T-helper 2 cell treated with Interferon-gamma antibody and Interleukin-4, amounts not matched to agents 100 ng/mL and 5 ng/mL, for 36 hours (primary cell): Measurements from ENCODE around the gene SECTM1. TPM values are rescaled to one million over a fixed set of nuclear protein-coding genes. Genes with fewer than 3 reads are reported as not detected.

ENCODE experiments used
- intact Hi-C: fragments of 100-400 bp; cut with micrococcal nuclease; formaldehyde crosslinking; loops from one replicate; pipeline ENCODE4 v1.15.1; 2023
- total RNA-seq: library from RNA; stranded (reverse); gene quantifications from 2 replicates; pipeline ENCODE4 v1.2.3, GENCODE V29; 2022

The SECTM1 gene
- total RNA-seq, 1 donor from 2014 or later, result 3.4 TPM

DNA sequence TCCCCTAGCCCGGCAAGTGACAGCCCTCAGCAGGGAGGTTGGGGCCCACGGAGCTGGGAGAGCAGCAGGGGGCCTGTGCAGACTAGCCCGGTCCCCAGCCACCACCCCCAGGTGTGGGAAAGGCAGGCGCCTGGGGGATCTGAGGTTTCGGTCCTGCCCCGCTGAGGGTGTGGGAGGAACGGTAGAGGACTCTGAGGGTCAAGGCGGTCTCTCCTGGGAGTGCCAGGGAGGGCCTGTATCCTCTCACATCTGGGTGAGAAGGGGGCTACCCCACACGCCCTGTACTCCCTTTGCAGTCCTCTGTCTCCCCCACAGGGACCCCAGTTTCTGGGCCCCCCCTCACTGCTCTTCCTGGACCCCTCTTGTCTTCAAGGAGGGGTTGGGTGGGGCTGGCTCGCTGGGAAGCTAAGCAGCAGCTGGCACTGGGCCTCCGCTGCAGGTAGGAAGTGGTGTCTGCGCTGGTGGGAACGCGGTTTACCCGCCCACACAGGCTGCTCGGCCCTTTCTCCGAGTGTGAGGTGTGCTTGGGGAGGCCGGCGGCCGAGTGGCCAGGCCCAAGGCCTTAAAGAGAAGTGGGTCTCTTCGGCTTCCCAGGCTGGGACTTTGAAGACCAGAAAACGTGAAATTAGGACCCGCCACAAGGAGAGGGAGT is 31.5 kb downstream of the SECTM1 start:
- intact Hi-C loops, result no loop called here

DNA sequence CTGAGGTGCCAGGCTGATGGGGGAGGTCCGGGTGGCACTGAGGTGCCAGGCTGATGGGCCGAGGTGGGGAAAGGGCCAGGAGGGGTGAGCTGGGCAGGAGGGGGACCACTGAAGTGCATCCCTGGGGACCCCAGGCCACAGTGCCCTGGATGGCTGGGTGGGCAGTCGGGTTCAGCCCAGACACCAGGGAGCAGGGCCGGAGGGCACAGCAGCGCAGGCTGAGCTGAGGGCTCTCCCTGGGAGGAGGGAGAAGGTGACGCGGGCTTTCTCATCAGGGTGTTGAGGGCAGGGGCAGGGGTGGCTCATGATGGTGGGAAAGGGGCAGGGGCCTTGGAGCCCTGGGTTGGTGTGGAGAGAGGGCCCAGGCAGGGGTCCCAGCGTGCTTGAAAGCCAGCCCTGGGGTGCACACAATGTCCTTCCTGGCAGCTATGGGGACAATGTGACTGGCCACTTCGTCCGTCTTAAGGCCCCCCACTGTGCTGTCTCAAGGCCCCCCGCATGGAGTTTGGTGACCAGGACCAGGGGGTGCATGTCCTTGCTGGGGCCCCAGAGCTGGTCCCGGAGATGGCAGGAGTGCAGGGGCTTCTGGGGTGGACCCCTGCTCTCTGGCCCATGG is 32.2 kb downstream of the SECTM1 start:
- intact Hi-C loops, result no loop called here

DNA sequence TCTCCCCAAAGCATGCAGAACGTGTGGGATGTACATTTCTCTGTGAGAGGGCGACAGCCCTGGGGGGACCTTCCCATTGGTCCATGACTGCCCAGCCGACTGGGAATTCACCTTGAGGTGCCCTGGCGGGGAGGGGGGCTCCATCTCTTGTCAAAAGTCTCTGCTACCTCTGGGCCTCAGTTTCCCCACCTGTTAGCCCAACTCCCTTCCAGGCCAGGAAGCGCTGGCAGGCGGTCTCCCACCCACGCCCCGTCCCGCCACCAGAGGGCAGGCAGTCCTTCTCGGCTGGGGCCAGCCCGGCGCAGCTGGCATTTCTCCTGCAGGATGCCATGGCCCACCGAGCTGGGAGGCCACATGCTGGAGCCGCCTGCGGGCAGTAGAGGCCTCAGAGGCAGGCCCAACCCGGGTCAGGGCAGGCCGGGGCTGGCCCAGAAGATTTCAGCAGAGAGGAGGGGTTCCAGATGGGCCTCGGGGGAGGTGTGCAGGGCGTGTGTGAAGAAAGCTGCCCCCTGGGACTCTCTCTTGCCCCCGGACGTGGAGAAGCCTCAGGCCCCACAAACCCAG is 32.8 kb downstream of the SECTM1 start:
- intact Hi-C loops, result no loop called here

DNA sequence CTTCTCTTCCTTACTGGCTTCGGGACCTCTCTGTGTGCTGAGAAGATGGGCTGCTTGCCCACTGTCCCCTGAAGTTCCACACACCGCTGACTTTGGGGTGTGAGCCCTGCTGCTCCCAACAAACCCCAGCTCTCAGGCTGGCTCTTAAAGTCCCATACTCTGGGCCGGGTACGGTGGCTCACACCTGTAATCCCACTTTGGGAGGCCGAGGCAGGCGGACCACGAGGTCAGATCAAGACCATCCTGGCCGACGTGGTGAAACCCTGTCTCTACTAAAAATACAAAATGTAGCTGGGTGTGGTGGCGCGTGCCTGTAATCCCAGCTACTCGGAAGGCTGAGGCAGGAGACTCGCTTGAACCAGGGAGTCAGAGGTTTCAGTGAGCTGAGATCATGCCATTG is 33.3 kb downstream of the SECTM1 start:
- intact Hi-C loops, result no loop called here

DNA sequence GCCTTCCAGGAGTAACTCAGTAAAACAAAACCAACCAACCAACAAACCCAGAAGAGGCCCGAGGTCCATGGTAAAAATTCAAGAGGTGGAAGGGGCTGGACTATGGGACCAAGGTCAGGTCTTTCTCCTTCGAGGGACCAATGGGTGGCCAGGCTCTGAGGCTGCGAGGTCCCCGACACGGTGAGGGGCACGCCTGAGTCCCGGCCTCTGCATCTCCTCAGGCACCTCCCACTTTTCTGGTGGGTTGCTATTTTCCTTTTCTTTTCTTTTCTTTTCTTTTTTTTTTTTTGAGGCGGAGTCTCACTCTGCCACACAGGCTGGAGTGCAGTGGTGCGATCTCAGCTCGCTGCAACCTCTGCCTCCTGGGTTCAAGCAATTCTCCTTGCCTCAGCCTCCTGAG is 34.1 kb downstream of the SECTM1 start:
- intact Hi-C loops, result loop anchor here (5.0 to 10.0 kb wide), 3 partner anchors 115 to 265 kb away; partner anchors contain the start of genes CYBC1, DCXR, HEXD and OGFOD3

DNA sequence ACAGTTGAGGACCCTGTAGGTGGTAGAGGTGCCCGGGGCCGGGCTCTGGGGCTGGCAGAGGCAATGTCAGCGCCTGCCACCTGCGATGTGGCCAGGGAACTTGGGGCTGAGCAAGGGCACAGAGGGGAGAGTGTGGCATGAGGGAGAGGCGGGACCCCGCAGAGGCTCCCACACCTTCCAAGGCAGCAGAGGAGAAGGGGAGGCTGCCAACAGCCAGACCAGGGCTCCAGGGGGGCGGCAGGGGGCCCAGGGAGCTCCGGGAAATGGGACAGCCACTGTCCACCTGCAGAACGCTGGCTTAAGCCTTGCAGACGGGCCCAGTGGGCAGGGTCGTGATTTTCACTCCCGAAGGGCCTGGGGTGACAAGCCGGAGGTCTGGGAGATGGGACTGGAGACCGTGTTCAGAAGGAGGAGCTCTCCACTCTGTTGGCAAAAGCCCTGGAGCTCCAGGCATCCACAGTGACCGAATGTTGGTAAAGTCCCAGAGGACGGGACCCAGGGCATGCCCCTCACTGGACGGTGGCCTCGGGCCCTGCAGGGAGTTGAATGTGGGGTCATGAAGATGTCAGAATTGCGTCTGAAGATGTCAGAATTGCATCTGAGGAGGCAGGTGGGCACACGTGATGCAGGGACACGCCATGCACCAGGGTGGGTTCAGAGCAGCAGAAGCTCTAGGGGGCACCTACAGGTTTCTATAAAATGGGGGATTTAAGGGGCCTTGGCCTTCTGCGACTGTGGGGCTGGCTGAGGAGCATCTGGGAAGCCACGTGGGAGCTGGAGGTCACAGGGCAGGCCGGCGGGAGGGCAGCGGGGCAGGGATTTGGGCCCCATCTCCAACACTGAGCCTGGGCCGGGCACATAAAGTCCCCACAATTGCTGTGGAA is 34.8 kb downstream of the SECTM1 start:
- intact Hi-C loops, result loop anchor here (1.0 to 10.0 kb wide), 5 partner anchors 18 to 264 kb away; partner anchors contain the start of genes CYBC1, DCXR, HEXD and OGFOD3

DNA sequence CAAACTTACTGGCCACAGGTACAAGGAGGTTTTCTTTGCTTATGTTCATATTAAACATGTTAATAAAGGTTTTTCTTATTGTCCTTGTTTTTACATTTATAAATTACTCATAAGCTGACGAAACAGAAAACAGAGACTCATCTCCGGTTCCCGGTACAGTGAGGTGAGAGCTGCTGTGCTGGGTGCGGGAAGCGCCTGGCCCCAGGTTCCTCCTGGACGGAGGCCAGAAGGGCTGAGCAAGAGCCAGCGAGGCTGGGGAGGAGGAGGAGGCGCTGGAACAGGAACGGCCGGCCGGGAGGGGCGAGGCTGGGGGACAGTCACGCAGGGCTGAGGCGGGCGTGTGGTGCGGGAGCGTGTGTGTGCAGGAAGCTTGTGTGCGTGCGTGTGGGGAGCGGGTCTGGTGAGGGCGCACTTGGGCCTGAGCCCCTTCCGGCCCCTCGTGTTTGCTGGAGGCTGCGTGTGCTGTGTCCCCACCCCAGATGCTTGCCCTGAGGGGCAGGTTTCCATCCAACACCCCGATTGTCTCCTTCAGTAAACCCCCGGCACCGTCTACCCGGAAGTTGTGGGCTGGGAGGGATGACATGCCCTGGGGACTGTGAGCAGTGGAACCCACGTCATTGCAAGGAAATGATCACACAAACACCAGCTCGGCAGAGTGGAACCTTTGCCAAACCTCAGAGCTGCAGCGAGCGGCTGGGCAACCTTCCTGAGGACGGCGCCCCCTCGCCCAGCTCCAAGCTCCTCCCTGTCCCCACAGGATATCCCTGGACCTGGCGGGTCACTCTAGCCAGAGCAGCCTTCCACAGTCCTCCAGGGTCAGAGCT is 35.6 kb downstream of the SECTM1 start:
- intact Hi-C loops, result loop anchor here (1.0 to 10.0 kb wide), 6 partner anchors 18 to 263 kb away; partner anchors contain the start of genes CSNK1D, CYBC1, DCXR and HEXD

DNA sequence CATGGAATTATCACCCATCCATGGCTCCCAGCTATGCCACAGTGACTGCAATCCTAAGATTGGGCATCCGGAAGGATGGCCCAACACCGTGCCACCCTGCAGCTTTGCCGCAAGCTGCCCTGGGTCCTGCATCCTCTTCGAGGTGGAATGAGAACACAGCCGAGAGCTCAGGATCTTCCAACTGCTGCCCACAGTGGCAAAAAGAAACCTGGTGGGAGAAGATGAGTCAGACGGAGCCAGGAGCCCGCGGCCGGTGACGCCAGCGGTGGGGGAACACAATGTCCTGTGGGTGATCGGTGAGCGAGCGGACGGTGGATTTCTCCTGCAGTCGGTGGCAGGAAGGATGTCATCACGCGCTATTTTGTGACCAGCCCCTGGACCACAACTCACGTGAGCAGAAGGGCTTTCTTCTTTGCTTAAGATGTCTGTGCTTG is 36.3 kb downstream of the SECTM1 start:
- intact Hi-C loops, result loop anchor here (1.0 to 10.0 kb wide), 4 partner anchors 24 to 262 kb away; partner anchors contain the start of genes CSNK1D, CYBC1, DCXR and HEXD

DNA sequence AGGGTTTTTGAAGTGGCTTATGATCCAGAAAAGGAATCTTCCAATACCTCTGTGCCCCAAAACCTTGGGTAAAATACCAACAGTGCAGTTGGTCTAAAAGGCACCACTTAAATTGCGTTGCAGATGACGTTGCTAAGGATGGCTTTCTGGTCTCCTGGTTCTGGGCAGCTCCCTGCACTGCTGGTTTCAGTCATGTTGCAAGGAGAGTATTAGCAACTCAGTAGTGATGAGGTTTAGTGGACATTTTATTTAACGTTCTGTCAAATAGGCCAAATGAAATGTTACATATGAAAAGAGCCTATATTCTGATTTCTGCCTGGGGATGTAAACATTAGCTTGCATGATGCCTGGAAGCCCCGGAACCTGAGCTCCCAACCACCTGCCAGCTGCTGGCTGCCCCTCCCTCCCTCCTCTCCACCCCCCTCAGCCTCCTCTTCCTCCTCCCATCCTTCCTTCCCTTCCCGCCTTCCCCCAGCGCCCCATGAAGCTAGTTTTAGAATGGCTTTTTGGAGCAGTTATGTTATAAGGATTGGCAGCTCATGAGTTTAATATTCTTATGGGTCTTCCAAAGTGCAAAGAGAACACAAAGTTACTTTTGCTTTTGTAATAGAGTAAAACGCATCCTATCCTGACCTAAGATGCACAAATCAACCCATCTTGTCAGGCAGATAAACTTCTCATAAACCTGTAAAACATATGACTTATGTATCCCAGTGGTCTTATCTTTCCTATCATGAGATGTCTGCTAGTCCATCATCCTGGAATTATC is 36.9 kb downstream of the SECTM1 start:
- intact Hi-C loops, result loop anchor here (1.0 to 10.0 kb wide), 4 partner anchors 23 to 262 kb away; partner anchors contain the start of genes CSNK1D, CYBC1, DCXR and HEXD

DNA sequence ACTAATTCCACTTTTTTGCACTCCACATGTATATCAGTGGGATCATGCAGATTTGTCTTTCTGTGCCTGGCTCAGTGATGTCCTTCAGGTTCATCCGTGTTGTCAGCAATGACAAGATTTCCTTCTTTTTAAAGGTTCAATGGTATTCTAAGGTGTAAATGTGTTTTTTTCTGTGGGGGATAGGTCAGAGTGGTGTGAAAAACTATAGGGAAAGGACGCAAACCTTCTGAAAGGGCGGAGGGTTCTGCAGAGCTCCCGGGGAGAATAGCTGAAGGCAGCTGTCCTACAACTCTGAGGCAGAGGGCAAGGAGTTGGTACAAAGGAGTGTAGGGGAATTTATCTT is 38.1 kb downstream of the SECTM1 start:
- intact Hi-C loops, result loop anchor here (5.0 to 10.0 kb wide), 3 partner anchors 119 to 261 kb away; partner anchors contain the start of genes CYBC1, DCXR, HEXD and OGFOD3

DNA sequence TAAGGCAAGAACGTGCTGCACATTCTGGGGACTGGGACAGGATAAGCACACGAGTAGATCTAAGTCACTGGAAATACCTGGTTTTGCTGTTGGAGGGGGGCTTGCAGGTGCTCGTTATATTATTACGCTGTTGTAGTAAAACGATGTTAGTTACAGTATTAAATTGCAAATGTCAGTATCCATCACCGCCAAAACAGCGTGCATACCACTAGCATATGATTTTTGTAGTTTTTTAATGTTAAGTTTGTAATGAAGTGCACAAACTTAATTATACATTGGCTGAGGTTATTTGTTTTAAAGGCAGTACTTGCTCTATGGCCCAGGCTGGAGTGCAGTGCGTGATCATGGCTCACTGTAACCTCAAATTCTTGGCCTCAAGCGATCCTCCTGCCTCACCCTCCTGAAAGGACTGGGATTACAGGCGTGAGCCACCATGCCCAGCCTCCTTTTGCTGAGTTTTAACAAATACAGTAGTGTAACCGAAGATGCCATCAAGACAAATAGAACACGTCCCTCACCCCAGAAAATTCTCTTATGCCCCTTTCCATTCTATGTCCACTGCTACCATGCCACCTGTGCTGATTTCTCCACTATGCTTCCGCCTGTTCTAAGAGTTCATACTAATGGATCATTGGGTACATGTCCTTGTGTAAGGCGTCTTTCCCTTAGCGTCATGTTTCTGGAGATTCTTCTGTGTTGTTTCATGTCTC is 39.3 kb downstream of the SECTM1 start:
- intact Hi-C loops, result loop anchor here (10.0 kb wide), 2 partner anchors 121 to 259 kb away; partner anchors contain the start of genes DCXR, HEXD, OGFOD3 and RAC3

DNA sequence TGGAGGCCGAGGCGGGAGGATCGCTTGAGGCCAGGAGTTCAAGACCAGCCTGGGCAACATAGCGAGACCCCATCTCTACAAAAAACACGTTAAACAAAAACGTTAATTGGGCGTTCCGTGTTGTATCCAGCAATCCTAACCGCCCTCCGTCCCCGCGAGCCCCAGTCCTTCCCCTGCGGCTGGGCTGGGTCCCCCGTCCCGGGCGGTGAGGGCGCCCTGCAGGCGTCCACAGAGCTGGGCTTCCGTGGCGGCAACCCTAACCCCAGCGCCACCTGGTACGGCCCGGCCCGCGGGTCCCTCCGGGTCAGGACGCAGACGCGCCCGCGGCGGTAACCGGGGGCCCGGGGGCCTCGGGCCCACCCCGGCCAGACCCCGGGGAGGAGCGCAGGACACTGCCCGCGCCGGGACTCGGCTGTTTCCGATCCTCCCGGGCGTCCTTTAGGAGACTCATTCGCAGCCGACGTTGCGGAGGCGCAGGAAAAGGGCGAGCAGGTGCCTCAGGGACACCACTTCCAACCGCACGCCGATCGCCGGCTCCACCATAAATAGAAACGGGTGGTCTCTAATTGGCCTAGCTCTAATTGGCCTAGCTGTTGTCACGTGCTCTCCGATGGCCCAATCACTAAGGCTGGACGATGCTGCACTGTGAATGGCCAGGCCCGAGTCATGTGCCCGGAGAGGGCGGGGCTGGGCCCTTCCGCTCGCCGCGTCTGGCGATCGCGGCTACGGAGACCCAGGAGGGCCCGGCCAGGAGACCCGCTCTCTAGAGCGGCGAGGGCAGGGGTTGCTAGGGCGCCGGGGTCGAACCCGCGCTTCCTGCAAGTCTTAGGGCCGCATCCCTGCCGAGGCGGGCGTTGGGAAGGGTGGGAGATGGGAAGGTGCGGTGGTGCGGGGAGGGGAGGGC is 41.1 kb downstream of the SECTM1 start:
- intact Hi-C loops, result loop anchor here (1.0 to 10.0 kb wide), 3 partner anchors 19 to 258 kb away; partner anchors contain the start of genes CSNK1D, DCXR, HEXD and OGFOD3

DNA sequence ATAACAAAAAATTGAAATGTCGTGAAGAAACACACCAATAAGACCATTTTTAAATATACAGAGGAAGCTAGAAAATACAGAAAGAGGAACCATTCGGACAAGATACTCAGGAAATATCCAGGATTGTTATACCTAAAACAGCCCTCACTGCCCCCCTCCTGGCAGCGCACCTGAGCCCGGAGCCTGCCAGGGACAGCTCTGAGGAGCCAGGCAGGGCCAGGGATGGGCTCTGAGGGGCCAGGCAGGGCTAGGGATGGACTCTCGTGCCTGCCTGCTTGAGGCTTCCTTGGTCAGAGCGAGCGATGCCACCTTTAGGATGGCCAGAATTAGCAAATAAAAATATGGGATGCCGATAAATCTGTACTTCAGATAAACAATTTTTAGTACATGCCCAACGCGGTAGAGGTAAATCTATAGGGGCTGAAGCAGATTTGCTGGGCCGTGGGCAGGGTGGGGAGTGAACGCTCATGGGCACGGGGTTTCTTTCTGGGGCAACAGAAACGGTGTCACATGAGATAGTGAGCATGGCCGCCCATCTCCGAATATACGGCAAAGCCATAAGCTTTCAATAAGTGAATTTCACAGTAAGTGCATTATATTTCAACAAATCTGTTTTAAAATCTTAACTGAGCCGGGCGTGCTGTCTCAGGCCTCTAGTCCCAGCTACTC is 41.9 kb downstream of the SECTM1 start:
- intact Hi-C loops, result loop anchor here (1.0 to 10.0 kb wide), 3 partner anchors 18 to 257 kb away; partner anchors contain the start of genes CSNK1D, DCXR, HEXD and OGFOD3

DNA sequence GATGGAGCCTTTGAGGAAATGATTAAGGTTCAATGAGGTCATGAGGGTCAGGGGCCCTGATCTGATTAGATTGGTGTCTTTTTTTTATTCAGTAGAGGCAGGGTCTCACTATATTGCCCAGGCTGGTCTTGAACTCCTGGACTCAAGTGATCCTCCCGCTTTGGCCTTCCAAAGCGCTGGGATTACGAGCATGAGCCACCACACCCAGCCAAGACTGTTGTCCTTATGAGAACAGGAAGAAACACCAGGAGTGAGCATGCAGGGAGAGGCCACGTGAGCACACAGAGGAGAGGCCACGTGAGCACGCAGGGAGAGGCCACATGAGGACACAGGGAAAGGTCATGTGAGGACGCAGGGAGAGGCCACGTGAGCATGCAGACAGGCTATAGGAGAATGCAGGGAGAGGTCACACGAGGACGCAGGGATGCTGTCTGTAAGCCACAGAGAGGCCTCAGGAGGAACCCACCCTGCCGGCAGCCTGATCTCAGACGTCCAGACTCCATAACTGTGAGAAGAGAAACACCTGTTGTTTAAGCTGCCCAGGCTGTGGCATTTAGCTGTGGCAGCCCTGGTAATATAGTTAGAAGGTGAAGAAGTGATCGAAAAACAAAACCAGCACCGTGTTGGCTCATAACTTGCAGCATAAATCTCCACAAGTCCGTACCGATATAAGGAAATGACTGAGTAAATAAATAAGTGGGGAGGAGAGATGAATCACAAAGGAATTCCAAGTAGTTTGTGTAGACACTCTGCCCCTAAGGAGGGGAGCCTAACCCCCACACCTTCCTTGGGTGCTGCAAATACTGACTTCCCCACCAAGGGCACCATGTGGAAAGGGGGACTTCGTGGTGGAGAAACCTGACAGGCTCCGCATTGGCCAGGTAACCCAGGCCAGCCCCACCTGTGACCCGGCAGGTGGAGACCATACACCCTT is 45.4 kb downstream of the SECTM1 start:
- intact Hi-C loops, result no loop called here

DNA sequence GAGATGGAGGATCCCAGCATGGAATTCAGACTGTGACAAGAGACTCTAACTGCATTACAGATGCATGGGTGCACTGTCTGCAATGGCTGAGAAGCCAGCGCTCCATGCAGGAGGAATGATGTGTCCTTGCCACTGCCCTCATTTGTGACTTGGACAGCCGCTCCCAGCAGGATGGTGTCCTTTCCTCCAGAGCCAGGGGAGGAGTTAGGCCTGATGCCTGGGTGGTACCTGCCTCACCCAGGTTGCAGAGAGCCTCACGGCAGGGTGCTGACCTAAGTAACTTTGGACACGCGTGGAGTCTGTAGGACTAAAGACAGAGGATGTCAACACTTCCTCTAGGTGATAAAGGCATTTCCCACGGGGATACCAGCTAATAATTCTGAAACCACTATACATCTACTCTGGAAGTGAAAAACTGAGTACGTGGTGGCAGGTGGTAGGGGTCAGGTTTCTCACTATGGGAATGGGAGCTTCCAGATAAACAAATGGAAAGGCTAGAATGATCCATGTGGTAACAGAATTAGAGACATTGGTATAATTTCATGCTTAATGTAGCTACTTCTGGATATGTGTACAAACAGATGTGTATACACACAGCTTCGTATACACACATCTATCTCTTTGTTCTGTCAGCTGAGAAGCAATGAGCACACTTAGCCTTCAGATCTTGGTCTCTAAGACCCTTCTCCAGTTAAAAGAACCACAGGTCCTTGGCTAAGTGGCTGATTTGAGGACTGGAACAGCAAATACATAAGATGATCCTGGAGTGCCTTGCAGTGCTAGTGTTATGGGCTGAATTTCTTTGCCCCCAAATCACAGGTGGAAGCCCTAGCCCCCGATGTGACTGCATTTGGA is 46.3 kb downstream of the SECTM1 start:
- intact Hi-C loops, result no loop called here
